Measurements from ENCODE around the gene ILKAP. TPM values are rescaled to one million over a fixed set of nuclear protein-coding genes. Genes with fewer than 3 reads are reported as not detected.

Gene ILKAP
- total RNA-seq, 6 experiments from 2014 or later: 27.3 to 34.3 (median 28.6) TPM

- Mint-ChIP-seq H3K4me1 (ENCODE audit: low read depth) (no peaks in the 10 kb centered on the region), H3K36me3 (ENCODE audit: low read depth) (peaks cover 6% of the 10 kb centered on the region; the same call in 1 of the 2 replicates), H3K9me3 (no peaks in the 10 kb centered on the region), H3K4me3 (no peak overlapping the region), H3K27me3 (ENCODE audit: insufficient read depth) (peaks cover 11% of the 10 kb centered on the region), H3K27ac (no peak overlapping the region; the same call in 1 of the 2 replicates)
- TF ChIP-seq CTCF (IDR thresholded peaks at IDR 0.05): no peak
- no peak for DNase-seq
These were observed 38.5 kb upstream of the ILKAP start for GRCh38 chr2:238241970-238242369.

DNA sequence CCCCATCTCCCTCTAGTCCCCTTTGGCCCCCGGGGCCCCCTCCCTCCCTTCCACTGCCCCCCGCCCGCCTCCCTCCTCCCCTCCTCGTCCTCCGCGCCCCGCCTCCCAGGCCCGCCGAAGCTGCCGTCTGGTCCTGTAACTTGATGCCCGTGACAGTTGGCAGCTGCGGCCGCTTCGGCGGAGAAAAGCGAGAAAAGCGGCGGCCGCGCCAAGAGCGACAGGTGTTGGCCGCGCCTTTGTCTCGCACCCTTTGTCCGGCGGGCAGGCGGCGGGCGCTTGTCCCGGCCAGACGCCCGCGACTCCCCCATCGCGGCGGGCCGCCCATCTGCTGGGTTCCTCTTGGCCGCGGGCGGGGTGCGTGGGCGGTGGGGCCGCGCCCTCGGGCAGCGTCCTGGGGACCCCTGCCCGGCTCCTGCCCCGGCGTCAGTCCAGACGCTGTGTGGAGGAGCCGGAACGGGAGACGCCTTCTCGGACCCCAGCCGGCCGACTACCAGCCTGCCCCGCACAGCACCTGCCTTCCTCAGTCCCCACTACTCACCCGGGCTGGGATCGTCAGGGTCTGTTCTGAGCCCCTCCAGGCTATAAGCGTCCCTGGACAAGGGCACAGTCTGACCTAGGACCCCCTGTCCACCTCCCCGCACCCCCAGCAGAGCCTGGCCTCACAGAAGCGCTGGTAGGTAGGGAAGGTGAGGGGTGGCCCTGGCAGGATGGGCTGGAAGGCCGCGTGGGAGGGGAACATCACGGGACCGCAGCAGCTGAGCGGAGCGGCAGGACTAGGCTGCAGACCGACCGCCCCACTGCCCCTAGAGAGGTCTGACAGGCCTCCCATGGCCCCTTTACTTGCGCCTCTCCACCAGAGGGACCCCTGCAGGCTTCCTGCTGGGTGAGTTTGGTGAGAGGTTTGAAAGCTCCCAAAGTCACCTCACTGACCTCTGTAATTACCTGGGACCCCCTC lies 37.5 kb upstream of the ILKAP start:
- Mint-ChIP-seq H3K27ac (no peak overlapping the region; the same call in 1 of the 2 replicates), H3K9me3 (no peaks in the 10 kb centered on the region), H3K4me3 (no peak overlapping the region), H3K36me3 (ENCODE audit: low read depth) (peaks cover 6% of the 10 kb centered on the region; the same call in 1 of the 2 replicates), H3K27me3 (ENCODE audit: insufficient read depth) (peaks cover 11% of the 10 kb centered on the region), H3K4me1 (ENCODE audit: low read depth) (no peaks in the 10 kb centered on the region)
- TF ChIP-seq CTCF (IDR thresholded peaks at IDR 0.05): no peak; the same call in 1 of the 2 replicates
- no peak for DNase-seq

DNA sequence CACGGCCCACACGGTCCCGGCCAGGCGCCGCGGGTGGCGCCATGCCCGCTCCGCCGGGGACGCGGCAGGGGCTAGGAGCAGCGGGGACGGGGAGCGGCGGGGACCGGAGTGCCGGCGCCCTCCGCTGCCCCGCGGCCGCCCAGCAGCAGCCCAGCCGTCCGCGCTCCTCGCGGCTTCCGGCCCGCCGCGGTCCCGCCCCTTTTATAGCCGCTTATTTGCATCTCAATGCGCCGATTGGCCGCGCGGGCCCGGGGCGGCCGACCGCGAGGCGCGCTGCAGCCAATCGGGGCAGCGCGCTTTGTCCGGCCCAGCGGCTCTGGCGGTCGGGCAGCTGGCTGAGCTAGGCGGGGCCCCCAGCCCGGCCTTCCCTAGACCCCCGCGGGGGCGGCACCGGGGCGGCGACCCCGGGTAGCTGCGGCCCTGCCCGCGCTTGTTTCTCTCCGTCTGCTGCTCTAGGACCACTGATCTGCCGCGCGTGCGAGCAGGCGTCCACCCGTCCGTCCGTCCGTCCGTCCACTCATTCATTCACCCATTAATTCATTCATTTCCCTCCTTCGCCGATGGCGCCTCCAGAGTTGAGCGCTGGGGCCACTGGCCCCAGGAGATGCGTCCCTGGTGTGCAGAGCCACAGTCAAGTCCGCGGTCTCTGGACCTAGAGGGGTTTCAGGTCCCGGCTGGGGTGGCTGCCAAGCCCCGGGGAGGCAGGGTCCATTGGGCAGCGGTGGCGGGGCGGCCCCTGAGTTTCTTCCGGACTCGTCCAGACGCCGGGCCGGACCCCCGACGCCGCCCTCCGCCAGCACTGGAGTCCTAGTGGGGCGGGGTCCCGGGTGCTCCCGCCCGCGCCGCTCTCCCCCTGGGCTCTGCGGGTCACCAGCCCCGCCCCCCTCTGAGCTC lies 36.6 kb upstream of the ILKAP start, which contains the start of gene HES6:
TSS of gene HES6 (minus strand) at position 176 of the 894 bp plus-strand sequence. CDS start at position 43, 133 bp downstream.
- DNase-seq: peak; percentile 68
- Mint-ChIP-seq H3K9me3 (no peaks in the 10 kb centered on the region), H3K4me1 (ENCODE audit: low read depth) (peaks cover 7% of the 10 kb centered on the region), H3K27me3 (ENCODE audit: insufficient read depth) (peaks cover 14% of the 10 kb centered on the region), H3K36me3 (ENCODE audit: low read depth) (peaks cover 2% of the 10 kb centered on the region; the same call in 1 of the 2 replicates), H3K27ac (no peak within 1 kb of the TSS), H3K4me3 (peak within 1 kb of the TSS; percentile 81)
- TF ChIP-seq CTCF (IDR thresholded peaks at IDR 0.05): no peak

DNA sequence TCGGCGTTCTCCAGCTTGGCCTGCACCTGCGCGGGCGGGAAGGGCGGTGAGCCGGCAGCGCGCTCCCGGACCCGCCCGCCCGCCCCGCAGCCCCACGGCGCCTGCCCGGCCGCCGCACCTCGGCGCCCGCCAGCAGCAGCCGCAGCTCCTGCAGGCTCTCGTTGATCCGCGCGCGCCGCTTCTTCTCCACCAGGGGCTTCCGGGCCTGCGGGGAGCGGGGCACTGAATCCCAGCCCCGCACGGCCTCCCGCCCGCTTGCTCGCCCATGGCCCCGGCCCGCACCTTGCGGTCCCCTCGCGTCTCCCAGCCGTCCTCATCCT lies 36.0 kb upstream of the ILKAP start:
- TF ChIP-seq CTCF (IDR thresholded peaks at IDR 0.05): no peak
- Mint-ChIP-seq H3K27ac (no peak overlapping the region), H3K4me1 (ENCODE audit: low read depth) (peaks cover 9% of the 10 kb centered on the region), H3K27me3 (ENCODE audit: insufficient read depth) (peaks cover 15% of the 10 kb centered on the region), H3K36me3 (ENCODE audit: low read depth) (no peaks in the 10 kb centered on the region), H3K4me3 (no peak overlapping the region), H3K9me3 (no peaks in the 10 kb centered on the region)
- DNase-seq: no peak

DNA sequence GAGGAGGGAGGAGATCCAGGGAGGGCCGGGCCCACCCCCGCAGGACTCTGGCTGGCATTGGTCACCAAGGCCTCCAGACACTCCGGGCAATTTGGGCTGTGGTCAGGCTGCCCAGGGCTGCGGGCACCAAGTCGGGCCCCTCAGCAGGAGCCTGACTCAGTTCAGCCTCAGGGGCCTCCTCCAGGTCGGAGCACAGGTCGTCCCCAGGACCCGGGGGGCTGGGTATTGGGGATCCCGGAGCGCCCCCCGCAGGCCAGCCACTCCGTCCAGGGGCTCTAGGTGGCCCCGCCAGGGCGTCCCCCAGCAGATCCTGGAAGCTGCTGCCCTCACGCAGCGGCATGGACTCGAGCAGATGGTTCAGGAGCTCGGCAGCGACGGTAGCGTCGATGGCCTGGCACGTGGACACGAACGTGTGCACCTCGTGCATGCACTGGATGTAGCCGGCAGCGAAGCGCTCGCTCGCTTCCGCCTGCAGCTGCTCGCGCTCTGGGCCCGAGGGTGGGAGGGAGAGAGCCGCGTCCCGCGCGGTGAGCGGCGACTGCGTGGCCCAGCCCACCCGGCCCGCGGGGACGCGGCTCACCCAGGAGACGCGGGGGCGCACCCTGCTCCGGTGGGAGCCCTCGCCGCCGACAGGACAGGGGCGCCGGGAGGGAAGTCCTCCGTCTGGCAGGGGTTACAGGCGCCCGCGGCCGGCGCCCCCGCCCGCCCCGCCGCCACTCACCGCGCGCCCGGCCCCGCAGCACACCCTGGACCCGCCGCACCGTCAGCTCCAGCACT lies 35.5 kb upstream of the ILKAP start:
- Mint-ChIP-seq H3K27me3 (ENCODE audit: insufficient read depth) (peaks cover 15% of the 10 kb centered on the region), H3K4me1 (ENCODE audit: low read depth) (peaks cover 9% of the 10 kb centered on the region), H3K4me3 (no peak overlapping the region; the same call in 1 of the 2 replicates), H3K27ac (no peak overlapping the region), H3K36me3 (ENCODE audit: low read depth) (no peaks in the 10 kb centered on the region), H3K9me3 (no peaks in the 10 kb centered on the region)
- DNase-seq: no peak
- peak; percentile 44; the same call in 1 of the 2 replicates for TF ChIP-seq CTCF (IDR thresholded peaks at IDR 0.05)

Data from HFFc6 (cell line).